ENCODE data around the gene PRKX.
"Not testable (repeated sequence)": the region's sequence is repeated elsewhere in the genome, so short reads cannot be mapped to it uniquely, and the experiment has no call there.

The PRKX gene

DNA sequence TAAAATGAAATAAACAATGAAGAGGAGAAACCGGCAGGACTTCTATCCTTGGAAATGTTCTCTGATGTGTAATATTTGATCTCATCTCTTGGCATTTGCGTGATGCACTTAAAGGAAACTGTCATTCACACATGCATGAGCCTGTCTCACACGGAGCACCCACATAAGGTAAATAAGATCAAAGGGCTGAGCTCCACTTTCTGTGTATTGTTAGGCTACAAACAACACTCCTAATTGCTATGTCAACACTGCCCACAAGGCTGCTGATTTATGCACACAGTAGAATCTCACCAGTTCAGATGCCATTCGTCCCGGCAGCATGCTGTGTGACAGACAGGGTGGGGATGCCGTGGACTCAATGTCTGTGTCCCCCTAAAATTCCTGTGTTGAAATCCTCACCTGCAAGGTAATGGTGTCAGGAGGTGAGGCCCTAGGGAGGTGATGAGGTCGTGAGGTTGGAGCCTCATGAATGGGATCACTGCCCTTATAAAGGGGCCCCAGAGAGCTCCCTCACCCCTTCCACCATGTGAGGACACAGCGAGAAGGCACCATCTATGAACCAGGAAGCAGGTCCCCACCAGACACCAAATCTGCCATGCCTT, 5.7 kb downstream of the PRKX start:
- not testable (repeated sequence) for DNase-seq

DNA sequence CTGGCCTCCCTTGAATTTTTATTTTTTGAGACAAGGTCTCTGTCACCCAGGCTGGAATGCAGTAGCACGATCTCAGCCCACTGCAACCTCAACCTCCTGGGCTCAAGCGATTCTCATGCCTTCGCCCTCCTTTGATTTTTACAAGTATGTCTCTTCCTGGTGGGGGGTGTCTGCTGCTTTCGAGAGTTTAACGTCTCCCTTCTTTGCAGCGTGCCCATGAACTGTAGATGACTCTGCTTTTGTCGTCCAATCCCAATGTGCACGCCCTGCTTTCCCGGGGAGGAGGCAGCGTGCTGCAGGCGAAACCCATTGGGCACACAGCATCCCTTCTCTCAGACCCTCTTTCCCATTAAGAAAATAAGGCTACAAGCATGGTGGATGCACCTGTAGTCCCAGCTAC, 7.0 kb downstream of the PRKX start:
- DNase-seq: no peak

DNA sequence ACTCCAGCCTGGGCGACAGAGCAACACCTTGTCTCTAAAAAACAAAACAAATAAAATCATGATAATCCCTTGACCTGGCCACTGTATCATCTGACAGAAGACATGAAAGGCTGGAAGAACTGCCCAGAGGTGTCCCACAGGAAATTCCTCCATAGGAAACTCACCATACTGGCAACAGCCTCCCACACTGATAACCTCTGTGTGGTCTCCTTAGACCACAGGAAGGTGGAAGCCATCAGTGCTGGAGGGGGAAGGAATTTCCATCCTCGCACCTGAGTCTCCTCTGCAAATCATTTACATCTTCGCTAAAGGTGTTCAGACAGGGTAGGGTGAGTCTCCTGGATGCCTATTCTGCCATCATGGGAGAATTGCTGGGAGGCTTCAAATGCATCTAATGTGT, 10.2 kb downstream of the PRKX start:
- not testable (repeated sequence) for DNase-seq

DNA sequence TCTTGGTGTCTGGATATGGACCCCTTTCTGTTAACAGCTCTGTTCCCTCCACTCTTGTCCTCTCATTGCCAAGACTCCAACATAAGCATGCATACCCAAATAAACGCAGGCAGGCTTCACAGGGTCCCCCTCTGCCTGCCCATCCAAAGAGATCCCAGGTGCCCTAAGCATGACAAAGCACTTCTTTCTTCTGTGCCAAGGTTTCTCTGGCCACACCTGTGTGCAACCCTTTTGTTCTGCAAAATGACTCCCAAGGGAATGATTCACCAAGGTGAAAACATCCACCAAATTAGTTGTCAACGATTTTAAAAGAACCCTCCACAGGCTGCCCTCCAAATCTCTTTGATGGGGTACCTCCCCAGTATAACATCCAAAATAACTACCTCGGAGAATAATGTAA, 11.4 kb downstream of the PRKX start:
- not testable (repeated sequence) for DNase-seq

DNA sequence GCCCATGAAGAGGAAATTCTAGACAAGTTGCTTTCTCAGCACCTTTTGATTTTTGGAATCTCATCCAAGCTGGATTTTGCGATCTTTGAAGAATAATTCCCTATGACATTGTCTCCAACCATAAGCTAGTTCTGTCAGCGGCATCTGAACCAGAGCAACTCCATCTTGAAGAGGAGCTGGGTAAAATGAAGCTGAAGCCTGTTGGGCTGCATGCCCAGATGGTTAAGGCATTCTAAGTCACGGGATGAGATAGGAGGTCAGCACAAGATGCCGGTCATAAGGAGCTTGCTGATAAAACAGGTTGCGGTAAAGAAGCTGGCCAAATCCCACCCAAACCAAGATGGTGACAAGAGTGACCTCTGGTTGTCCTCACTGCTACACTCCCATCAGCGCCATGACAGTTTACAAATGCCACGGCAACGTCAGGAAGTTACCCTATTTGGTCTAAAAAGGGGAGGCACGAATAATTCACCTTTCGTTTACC, 12.0 kb downstream of the PRKX start:
- DNase-seq: not testable (repeated sequence)

DNA sequence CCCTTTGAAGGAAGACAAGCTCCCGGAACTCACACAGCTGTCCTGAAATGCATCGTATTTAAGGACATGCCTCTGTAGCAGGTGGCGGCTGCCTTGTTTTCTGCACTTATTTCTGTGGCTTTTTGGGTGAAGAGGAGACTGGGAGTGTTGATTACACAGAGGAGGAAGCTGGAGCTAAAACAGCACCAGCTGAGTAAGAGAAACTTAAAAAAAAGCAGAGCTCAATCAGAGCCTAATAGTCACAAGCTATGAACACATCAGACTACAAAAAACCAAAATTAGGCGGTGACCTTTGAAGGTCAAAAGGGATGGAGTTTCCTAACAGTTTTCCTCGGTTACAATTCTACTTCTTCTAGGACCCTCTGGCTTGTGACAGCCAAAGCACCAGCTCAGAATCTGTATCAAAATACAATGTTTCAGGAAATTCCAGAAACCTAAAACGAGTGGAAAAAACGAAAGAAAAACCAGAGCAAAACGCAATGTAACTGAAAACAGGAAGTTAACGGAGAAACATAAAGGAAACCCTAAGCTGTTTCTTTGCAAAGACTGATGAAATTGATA, 13.5 kb downstream of the PRKX start:
- DNase-seq: no peak

DNA sequence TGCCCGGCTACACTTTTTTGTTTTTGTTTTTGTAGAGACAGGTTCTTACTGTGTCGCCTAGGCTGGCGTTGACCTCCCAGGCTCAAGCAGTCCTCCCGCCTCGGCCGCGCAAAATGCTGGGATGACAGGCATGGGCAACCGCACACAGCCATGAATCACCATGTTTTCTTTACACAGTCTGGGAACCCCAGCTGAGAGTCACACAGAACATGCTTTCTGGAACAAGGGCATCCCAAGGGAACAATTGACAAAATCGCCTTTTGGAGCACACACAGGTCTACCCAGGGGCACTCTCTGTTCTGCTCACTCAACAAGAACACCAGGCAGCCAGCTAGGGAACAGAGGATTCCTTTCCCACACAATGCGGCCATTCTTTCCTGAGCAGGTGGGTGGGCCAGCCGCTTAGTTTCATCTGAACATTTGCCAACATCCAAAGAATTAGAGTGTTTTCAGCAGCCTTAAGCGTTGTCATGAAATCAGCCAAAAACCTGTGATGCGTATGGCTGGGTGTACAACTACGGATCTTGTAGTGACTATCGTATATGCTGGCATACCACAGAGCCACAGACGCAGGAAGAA, 15.7 kb downstream of the PRKX start:
- peak; percentile 66 for DNase-seq

DNA sequence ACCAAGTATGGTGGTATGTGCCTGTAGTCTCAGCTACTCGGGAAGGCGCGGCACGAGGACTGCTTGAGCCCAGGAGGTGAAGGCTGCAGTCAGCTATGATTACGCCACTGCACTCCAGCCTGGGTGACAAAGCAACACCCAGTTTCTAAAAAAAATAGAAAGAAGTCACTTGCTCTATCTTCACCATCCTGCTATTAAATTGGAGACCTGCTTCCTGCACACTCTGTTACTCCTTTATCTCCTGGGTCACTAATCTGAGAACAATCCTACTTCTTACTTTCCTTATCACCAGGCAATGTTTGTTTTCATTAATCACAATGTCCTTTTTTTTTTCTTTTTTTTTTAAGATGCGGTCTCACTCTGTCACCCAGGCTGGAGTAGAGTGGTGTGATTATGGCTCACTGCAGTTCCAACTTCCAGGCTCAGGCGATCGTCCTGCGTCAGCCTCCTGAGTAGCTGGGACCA, 16.2 kb downstream of the PRKX start:
- no peak for DNase-seq

DNA sequence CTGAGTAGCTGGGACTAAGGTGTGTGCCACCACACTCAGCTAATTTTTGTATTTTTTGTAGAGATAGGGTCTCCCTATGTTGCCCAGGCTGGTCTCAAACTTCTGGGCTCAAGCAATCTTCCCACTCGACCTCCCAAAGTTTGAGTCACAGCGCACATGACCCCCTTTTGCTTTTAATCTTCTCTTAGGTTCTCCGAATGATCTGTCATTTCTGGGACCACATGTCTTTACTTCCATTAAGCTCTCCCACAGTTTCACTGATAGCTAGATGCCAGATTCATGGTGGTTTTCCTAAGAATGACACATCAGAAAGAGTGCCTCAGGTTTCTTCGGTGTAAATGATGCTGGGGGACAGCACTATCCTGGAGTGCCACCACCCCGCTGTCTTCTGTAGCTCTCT, 17.9 kb downstream of the PRKX start:
- no peak for DNase-seq

DNA sequence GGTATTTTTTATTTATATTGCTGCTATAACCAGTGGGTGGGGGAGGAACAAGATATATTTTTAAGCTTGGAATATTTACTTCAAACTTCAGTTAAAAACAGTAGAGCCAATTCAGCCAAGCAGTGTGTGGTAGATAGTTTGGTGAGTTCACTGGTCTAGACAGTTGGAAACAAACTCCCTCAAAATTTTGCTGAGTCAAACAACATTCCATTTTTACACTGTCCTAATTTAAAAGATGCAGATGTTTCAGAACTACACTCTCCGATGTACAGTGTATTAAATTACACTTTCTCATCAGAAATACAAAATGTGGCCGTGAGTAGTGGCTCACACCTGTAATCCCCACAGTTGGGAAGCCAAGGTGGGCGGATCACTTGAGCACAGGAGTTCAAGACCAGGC, 23.3 kb downstream of the PRKX start:
- DNase-seq: no peak

DNA sequence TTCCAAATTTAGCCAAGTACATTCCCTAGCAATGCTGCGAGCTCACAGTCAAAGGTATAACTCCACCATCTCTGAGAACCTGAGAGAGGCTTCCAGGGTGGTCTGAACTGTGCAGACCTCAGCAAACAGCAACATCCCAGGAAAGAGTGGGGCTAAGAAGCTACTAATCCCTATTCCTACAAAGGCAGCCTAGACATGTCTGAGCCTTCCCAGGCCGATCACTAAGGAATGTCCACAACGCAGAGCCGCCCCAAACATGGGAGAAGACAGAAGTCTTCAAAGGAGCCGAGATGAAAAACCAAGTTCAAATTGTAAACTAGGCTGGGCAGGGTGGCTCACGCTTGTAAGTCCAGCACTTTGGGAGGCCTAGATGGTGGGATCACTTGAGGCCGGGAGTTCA, 30.2 kb downstream of the PRKX start:
- not testable (repeated sequence) for DNase-seq

DNA sequence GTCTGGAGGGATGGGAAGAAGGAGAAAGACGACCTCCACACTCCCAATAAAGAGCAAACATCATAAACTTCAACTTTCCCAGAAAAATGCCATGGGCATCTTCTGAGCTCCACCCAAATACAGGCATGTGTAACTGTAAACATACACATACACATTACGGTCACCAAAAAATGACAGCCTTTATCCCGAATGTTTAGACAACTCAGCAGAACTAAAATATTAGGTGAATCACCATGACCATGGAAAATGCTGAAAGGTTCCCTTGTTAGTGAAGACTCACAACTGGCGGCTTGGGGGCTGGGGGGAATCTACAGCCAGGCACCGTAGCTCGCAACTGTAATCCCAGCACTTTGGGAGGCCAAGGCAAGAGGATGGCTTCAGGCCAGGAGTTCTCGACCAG, 33.0 kb downstream of the PRKX start:
- no peak for DNase-seq

DNA sequence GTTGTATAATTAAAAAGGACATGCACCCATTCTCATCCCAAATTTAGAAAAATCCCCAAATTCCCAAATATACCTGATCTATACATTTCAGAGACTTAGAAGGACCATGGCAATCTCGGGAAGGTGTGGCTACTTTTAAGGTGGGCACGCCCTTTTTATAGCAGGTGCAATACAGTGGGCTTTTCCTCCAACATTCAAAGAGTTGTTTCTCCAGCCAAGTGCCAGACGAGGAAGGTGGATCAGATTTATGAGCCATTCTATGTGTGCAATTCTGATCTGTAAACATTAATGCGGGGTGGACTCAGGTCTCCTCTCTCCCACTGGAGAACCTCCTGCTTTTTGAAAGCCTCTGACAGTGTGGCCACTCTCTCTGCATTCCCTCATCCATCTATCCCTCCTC, 33.8 kb downstream of the PRKX start:
- DNase-seq: no peak

DNA sequence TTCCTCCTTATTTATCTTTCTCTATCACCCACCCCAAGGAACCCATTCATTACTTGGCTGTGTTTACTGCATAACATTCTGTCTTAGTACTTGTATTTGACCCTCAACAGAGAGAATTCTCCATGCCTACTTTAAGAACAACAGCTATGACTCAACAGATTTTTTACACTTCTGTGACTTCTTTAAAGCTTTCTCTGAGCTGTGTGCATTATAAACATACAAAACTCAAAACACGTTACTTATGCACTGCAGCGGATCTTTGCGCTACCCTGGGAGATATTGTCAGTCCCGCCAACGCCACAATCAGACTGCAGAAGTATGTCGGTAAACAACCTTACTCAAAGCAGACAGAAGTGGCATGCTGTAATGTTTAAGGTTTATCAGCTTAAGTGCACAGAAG, 35.1 kb downstream of the PRKX start:
- no peak for DNase-seq

DNA sequence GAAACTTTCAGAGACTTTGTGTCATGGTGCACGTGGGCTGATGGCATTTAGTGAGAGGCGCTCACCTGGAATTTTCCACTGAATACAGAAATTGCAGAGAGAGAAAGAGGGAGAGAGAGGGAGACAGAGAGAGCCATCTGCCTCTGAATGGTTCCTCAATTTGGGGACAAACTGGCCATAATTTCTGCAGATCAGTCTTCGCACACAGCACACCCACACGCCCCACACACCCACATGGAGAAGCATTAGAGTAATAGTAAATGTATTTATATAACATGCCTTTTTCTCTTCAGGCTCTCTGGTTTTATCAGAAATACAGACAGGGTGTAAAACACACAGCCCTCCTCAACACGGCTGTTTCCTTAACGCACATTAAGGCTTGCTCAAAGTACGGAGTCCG, 38.6 kb downstream of the PRKX start:
- no peak for DNase-seq

DNA sequence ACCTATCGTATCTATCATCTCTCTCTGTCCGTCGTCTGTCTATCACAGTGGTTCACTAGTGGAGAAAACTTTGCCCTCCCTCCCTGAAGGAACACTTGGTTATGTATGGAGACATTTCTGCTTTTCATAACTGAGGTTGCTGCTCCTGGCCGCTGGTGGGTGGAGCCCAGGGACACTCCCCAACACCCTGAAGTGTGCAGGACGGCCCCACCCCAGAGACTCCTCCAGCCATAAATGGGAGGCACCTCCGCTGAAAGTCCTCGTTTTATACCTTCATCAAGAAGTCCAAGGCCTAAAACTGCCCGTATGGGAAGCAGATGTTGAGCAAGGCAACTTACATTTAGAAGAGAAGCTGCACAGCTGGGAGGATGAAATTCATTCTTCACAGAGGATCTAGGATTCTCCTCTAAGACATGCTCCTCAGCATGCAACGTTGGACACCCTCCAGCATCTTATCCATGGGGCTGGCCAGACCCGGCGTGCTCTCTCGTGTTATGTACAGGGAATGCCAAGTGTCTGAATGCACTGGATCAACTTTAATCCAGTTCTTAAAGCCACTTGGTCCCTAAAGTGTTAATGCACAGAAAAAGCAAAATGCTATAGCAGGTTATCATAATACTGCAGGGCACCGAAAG, 43.5 kb downstream of the PRKX start:
- no peak for DNase-seq

DNA sequence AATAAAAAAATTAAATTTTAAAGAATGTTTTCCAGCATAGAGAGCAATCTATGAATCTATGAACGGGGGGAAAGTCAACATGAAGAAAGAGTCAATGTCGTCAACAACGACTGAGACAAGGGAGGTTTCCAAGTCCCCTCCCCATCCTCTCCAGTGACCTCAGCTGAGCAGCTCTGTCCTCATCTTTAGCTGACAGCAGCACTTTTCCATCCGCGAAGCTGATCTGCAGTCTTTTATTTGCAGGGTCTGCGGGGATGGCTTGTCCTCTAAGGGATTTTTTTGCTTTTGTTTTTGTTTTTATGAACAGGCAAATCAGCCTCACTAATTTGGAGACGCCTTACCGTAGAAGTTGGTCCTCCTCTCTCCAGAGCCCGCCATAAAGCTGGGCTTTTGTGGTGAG, 46.5 kb downstream of the PRKX start:
- DNase-seq: no peak

DNA sequence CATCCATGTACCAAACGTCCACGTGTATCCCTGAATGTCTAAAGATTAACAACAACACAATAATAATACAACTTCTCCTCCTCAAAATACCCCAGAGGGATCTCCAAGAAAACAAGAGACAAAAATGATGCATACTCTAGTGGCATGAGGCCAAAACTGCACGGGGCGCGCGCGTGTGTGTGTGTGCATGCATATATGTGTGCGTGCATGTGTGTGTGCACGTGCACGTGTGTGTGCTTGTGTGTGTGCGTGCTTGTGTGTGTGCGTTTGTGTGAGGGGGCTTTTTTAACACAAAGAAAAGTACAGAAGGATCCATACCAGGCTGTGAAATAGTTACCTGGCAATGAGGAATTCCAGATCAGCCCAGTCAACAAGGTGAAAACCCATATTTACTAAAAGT, 48.5 kb downstream of the PRKX start:
- DNase-seq: no peak

DNA sequence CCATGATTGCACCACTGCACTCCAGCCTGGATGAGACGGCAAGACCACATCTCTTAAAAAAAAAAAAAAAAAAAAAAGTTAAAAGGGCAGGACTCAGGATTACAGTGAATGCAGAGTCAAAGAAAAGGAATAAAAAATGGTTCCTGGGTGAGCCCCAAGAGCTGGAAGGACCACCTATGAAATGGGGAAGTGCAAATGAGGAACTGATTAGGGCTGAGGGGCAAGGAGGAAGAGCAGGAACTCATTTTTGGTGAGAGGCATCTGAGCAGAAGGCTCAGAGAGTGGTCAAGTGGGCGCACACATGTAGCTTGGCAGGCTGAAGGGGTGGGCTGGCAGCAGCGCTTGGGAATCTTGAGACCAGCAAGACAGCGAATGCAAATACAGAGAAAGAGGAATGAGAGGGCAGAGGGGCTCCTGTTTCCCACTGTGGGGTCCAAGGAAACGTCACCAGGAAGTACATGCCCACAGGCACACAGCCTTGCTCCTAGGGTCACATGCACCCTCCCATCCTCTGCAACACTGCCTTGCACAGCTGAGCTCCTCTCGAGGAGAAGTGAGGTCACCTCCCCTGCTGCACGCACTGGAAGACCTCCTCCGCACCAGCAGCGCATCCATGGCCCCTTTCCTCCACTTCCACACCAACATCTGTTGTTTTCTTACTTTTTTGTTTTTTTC, 49.7 kb downstream of the PRKX start:
- DNase-seq: not testable (repeated sequence)

DNA sequence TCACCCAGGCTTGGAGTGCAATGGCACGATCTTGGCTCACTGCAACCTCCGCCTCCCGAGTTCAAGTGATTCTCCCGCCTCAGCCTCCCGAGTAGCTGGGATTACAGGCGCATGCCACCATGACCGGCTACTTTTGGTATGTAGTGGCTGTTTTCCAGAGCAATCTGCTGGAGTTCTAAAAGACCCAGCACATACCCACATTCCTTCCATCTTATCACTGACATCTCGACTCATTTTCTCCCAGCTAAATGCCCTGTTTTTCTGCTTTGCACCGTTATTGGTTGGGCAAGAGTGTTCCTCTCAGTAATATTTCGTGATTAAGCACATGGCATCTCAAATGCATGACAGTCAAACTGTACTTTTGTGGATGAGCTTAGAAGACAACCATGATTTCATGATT, 53.7 kb downstream of the PRKX start:
- DNase-seq: no peak

DNA sequence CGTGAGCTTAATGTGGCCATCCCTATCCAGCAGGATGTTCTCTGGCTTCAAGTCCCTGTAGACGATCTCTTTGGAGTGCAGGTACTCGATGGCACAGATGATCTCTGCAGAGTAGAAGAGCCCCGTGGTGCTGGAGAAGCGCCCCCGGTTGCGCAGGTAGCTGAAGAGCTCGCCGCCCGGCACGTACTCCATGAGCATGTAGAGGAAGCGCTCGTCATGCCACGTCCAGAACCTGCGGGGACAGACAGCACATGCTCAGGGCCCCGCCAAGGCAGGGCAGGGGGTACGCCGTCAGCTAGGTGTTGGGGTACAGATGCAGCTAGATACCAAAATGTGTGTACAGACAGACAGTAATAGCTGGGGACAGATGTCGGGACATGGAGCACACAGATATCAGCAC, 58.3 kb downstream of the PRKX start:
- DNase-seq: no peak

DNA sequence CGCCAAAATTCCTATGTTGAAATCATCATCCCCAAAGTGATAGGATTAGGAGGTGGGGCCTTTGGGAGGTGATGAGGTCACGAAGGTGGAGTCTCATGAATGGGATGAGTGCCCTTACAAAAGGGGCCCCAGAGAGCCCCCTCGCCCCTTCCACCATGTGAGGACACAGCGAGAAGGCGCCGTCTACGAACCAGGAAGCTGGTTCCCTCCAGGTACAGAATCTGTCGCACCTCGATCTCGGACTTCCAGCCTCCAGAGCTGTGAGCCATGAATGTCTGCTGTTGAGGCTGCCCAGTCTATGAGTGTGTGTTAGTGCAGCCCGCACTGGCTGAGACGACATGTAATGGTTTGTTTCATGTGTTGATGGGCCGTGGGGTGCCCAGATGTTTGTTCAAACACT, 60.3 kb downstream of the PRKX start:
- DNase-seq: no peak

DNA sequence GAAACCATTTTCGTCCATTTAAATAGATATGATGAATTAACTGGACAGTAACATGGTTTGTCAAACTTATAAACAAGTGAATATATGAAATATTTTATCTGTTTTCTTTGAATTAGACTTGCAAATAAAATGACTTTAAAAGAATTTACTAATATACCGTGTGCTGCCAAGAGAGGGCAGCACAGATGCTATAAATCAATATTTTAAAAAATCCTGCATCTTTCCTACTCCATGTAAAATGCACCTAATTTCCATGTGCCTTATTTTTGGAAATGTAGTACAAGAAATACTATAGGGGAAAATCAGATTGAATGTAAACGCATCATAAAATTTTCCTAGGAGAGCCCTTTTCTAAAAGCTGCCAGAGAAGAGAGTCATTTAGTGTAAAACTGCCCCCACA, 62.2 kb downstream of the PRKX start:
- DNase-seq: no peak

DNA sequence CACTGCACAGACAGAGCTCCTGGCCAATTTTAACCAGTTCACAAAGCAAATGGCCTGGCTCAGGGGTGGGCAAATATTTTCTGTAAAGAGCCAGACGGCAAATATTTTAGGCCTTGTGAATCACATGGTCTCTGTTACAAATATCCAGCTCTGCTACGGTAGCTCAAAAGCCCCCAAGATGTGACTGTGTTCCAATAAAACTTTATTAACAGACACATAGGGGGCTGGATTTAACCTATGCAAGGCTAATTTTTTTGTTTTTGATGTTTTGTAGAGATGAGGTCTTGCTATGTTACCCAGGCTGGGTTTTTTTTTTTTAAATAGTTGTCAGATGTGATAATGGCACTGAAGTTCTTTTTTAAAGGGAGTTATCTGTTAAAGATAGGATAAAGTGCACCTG, 65.4 kb downstream of the PRKX start:
- no peak for DNase-seq
